ENCODE measurements around the gene DYDC2. TPM values are rescaled to one million over a fixed set of nuclear protein-coding genes. Genes with fewer than 3 reads are reported as not detected.

The DYDC2 gene
- total RNA-seq, 1 experiment from 2014 or later: 2.8 TPM

- no peaks in the 10 kb centered on the region; a peak in 1 of 7 replicates for H3K36me3 Mint-ChIP-seq (ENCODE audit: insufficient read depth in 1 of 3, low read depth in 3 of 3)
Measured at GRCh38 chr10:80322711-80323110, 33.9 kb upstream of the DYDC2 start.

More at GRCh38 chr10:80322711-80323110, 33.9 kb upstream of the DYDC2 start:
- Histone ChIP-seq H3K4me2 (ENCODE audit: insufficient read depth, insufficient read length, low read length) (no peak overlapping the region), H3K18ac (ENCODE audit: insufficient read length, low read depth, low read length) (no peak overlapping the region), H2AFZ (ENCODE audit: low read length) (no peak overlapping the region), H2BK12ac (ENCODE audit: insufficient read length, low read depth, low read length) (no peak overlapping the region), H3K23ac (ENCODE audit: insufficient read length, low read depth, low read length) (no peak overlapping the region), H3K9ac (ENCODE audit: extremely low read depth, insufficient read length, low read length) (no peak overlapping the region), H3T11ph (ENCODE audit: low read length) (no peak overlapping the region), H2BK120ac (ENCODE audit: low read depth, low read length, poor library complexity, severe bottlenecking) (no peak overlapping the region), H4K8ac (replicated peaks; ENCODE audit: insufficient read length, low read depth, low read length) (no peak overlapping the region), H2AK5ac (ENCODE audit: insufficient read length, low read length) (no peak overlapping the region), H2BK15ac (ENCODE audit: low read depth, low read length) (no peak overlapping the region), H3K4ac (ENCODE audit: low read depth, low read length) (no peak overlapping the region), H3K23me2 (ENCODE audit: insufficient read length, low read depth, low read length, poor library complexity, severe bottlenecking) (no peaks in the 10 kb centered on the region), H4K91ac (ENCODE audit: insufficient read length, low read depth, low read length) (no peak overlapping the region), H4K5ac (ENCODE audit: insufficient read length, low read depth, low read length) (no peak overlapping the region), H3K27ac (ENCODE audit: insufficient read length, low read depth, low read length) (no peak overlapping the region), H2BK5ac (ENCODE audit: insufficient read length, low read length) (no peak overlapping the region), H3K14ac (ENCODE audit: insufficient read depth, low read length) (no peak overlapping the region), H3K9me3 (ENCODE audit: control insufficient read depth, low read depth, low read length) (no peaks in the 10 kb centered on the region), H3K4me1 (ENCODE audit: insufficient read depth, low read length) (no peaks in the 10 kb centered on the region; the same call in 1 of the 2 replicates), H4K20me1 (ENCODE audit: control insufficient read depth, insufficient read depth, insufficient read length) (no peaks in the 10 kb centered on the region), H3K79me1 (ENCODE audit: insufficient read depth, low read depth, low read length, poor library complexity, severe bottlenecking) (no peaks in the 10 kb centered on the region), H3K56ac (ENCODE audit: insufficient read length, low read depth, low read length) (no peak overlapping the region), H2BK20ac (ENCODE audit: low read depth, low read length, poor library complexity, severe bottlenecking) (no peak overlapping the region), H3K79me2 (ENCODE audit: insufficient read depth, low read length) (no peaks in the 10 kb centered on the region), H3K27me3 (ENCODE audit: insufficient read depth, low read length) (no peaks in the 10 kb centered on the region)
- no CpG with 5 or more reads among the region's 1 CpG for WGBS (ENCODE audit: extremely low coverage, insufficient read length, low lambda C conversion rate)
- DNase-seq: no peak
- no peak overlapping the region for H3K4me3 Mint-ChIP-seq
- peaks cover 6 to 12% of the 10 kb centered on the region in 2 experiments for H3K4me1 Mint-ChIP-seq
- no peak overlapping the region for H3K27ac Mint-ChIP-seq
- 0 out of 2 replicates have a peak, but pooled peaks cover 2% of the 10 kb centered on the region for H3K27me3 Mint-ChIP-seq (ENCODE audit: low read depth)
- no peak for TF ChIP-seq CTCF (conservative IDR thresholded peaks at IDR 0.05)
- H3K9me3 Mint-ChIP-seq: no peaks in the 10 kb centered on the region
